ENCODE measurements around the gene ZNF618.

Gene ZNF618

DNA sequence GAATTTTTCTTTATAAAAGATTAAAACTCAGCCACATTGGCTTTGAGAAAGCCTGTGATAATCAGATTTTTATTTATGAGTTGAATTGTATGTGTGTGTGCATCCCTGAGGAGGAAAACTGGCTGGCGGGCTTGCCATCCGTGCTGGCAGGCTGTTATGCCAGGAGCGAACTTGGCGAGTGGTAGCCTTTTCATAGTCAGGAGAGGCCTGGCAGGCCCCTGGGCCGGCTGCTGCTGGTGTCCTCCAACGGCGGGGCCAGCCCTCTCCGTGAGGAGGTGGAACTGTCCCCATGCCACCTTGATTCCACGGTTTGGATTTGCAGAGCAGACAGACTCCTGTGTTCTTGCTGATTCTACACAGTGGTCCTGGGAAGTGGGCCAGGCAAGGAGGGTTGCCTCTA, 43.3 kb downstream of the ZNF618 start:
- ChIA-PET CTCF (no interaction called here), POLR2A (no interaction called here)
- no peak for DNase-seq (ENCODE audit: extremely low spot score)
- no peak for TF ChIP-seq CTCF (IDR thresholded peaks at IDR 0.05; ENCODE audit: control extremely low read depth, extremely low read depth, low read depth, missing control alignments)

- ChIA-PET POLR2A (no interaction called here), CTCF (no interaction called here)
- no peak for DNase-seq (ENCODE audit: extremely low spot score)
- TF ChIP-seq CTCF (IDR thresholded peaks at IDR 0.05; ENCODE audit: control extremely low read depth, extremely low read depth, low read depth, missing control alignments), result no peak
Observed at GRCh38 chr9:113919871-113920270, 43.8 kb downstream of the ZNF618 start.

DNA sequence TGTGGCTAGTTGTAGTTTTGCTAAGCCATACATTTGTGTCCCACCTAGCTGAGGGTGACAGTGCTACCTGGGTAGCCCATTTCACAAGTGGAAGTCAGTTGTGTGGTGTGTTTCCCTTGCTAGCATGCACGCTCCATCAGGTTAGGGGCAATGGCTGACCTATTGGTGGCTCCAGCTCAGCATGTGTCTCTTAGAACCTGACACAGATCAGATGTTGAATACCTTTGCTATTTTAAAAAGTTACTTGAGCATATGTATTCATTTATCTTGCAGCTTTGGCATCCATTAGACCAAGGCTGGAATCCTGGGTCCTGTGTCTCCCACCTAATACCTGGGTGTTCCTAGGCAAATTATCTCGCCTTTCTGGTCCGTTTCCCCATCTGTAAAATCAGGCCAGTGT, 44.8 kb downstream of the ZNF618 start:
- no peak for TF ChIP-seq CTCF (IDR thresholded peaks at IDR 0.05; ENCODE audit: control extremely low read depth, extremely low read depth, low read depth, missing control alignments)
- DNase-seq (ENCODE audit: extremely low spot score), result no peak
- POLR2A ChIA-PET, result no interaction called here
- CTCF ChIA-PET, result interaction anchor here (1.1 to 1.3 kb wide), 2 partner anchors 10 to 43 kb away, joined by 3 to 4 read pairs; no protein-coding TSS in a partner anchor

DNA sequence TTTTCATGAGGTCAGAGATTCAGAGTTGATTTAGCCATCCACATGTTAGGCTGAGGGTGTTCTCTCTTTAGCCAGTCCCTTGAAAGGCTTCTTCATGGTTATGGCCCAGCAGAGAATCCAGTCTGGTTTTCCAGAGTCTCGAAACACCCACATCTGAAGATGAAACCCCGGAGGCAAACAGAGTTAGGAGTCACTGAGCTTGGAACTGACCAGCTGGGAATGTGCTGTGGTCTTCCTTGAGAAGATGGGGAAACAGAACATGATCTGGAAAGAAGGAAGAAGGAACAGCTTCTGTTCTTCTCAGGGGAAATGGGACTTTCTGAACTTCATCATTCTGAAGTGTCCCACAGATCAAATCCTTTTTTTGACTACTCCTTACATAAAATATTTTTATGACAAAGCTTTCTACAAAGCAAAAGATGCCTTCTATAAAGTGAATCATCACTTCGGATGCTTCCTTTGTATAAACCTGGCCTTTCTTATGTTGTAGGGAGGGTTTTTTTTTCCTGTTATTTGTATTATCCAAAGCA, 45.4 kb downstream of the ZNF618 start:
- POLR2A ChIA-PET, result no interaction called here
- DNase-seq (ENCODE audit: extremely low spot score), result no peak
- TF ChIP-seq CTCF (IDR thresholded peaks at IDR 0.05; ENCODE audit: control extremely low read depth, extremely low read depth, low read depth, missing control alignments), result no peak
- CTCF ChIA-PET, result interaction anchor here (1.1 to 1.4 kb wide), 3 partner anchors 10 to 42 kb away, joined by 3 to 4 read pairs (median 4); no protein-coding TSS in a partner anchor

GRCh38 chr9:113922160-113922559, 46.1 kb downstream of the ZNF618 start:
- no peak for TF ChIP-seq CTCF (IDR thresholded peaks at IDR 0.05; ENCODE audit: control extremely low read depth, extremely low read depth, low read depth, missing control alignments)

DNA sequence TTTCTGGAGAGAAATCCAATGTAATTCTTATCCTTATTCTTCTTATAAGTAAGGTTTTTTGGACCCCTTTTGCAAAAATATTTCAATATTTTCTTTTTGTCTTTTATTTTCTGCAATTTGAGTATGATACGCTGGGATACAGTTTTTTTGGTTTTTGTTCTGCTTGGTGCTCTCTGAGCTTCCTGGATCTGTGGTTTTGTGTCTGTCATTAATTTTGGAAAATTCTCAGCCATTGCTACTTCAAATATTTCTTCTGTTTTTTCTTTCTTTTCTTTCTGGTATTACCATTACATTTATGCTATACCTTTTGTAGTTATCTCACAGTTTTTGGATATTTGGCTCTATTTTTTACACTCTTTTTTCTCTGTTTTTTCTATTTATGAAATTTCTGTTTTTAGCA, 50.1 kb downstream of the ZNF618 start:
- no peak for DNase-seq (ENCODE audit: extremely low spot score)
- ChIA-PET CTCF (no interaction called here), POLR2A (no interaction called here)
- TF ChIP-seq CTCF (IDR thresholded peaks at IDR 0.05; ENCODE audit: control extremely low read depth, extremely low read depth, low read depth, missing control alignments), result no peak

More at GRCh38 chr9:113922160-113922559, 46.1 kb downstream of the ZNF618 start:
- POLR2A ChIA-PET, result no interaction called here
- CTCF ChIA-PET, result interaction anchor here (1.1 to 1.4 kb wide), 2 partner anchors 11 to 15 kb away, joined by 4 read pairs; no protein-coding TSS in a partner anchor
- DNase-seq (ENCODE audit: extremely low spot score), result no peak
